ENCODE data around the gene TMEM208.

TMEM208 gene

GRCh38 chr16:67226804-67227566 is at the start of gene TMEM208:
TSS of gene TMEM208 (plus strand) at chr16:67227130. CDS start at chr16:67227219, 89 bp downstream.
- peak; percentile 95 for DNase-seq

- DNase-seq: peak in 1 of 2 donors; percentile 4
Observed at GRCh38 chr16:67177743-67178699, 48.9 kb upstream of the TMEM208 start.

- no peak for DNase-seq
Observed at GRCh38 chr16:67179421-67180080, 47.4 kb upstream of the TMEM208 start.

- no peak for DNase-seq
Observed at GRCh38 chr16:67180166-67180565, 46.8 kb upstream of the TMEM208 start.

GRCh38 chr16:67181346-67181745 is 45.6 kb upstream of the TMEM208 start:
- DNase-seq: no peak

GRCh38 chr16:67182288-67182687 is 44.6 kb upstream of the TMEM208 start:
- DNase-seq: no peak

GRCh38 chr16:67183284-67183626 is 43.7 kb upstream of the TMEM208 start:
- no peak for DNase-seq

- peak; percentile 99 for DNase-seq
Observed at GRCh38 chr16:67183627-67184452, 43.1 kb upstream of the TMEM208 start, which contains the start of gene MATCAP1. TSS of gene MATCAP1 (minus strand) at chr16:67183963. CDS start at chr16:67180610, 3,353 bp downstream.

- DNase-seq: no peak
Observed at GRCh38 chr16:67184453-67184994, 42.4 kb upstream of the TMEM208 start.

- peak; percentile 39 to 50 for DNase-seq
Observed at GRCh38 chr16:67184995-67185650, 41.8 kb upstream of the TMEM208 start.

GRCh38 chr16:67185651-67186134 is 41.2 kb upstream of the TMEM208 start:
- no peak for DNase-seq

GRCh38 chr16:67186550-67186950 is 40.4 kb upstream of the TMEM208 start:
- no peak for DNase-seq

- DNase-seq: no peak
Observed at GRCh38 chr16:67187175-67187890, 39.6 kb upstream of the TMEM208 start.

- no peak for DNase-seq
Observed at GRCh38 chr16:67188323-67188722, 38.6 kb upstream of the TMEM208 start.

GRCh38 chr16:67188798-67189197 is 38.1 kb upstream of the TMEM208 start:
- no peak for DNase-seq

- no peak for DNase-seq
Observed at GRCh38 chr16:67190041-67190440, 36.9 kb upstream of the TMEM208 start, which contains the start of gene EXOC3L1. TSS of gene EXOC3L1 (minus strand) at chr16:67190136. CDS start at chr16:67189676, 460 bp downstream.

GRCh38 chr16:67190448-67191399 is 36.2 kb upstream of the TMEM208 start:
- DNase-seq: no peak

GRCh38 chr16:67191411-67191994 is 35.4 kb upstream of the TMEM208 start:
- DNase-seq: no peak

Data from bone marrow (tissue), 2 donors.